ENCODE results near the gene TYK2. TPM values are rescaled to one million over a fixed set of nuclear protein-coding genes. Genes with fewer than 3 reads are reported as not detected.
A peak's percentile ranks its signal among the peaks of the same experiment; 100 is the strongest.

TYK2 gene
- total and polyA plus RNA-seq, 2 experiments from 2014 or later: 60.4 to 85.5 TPM

DNA sequence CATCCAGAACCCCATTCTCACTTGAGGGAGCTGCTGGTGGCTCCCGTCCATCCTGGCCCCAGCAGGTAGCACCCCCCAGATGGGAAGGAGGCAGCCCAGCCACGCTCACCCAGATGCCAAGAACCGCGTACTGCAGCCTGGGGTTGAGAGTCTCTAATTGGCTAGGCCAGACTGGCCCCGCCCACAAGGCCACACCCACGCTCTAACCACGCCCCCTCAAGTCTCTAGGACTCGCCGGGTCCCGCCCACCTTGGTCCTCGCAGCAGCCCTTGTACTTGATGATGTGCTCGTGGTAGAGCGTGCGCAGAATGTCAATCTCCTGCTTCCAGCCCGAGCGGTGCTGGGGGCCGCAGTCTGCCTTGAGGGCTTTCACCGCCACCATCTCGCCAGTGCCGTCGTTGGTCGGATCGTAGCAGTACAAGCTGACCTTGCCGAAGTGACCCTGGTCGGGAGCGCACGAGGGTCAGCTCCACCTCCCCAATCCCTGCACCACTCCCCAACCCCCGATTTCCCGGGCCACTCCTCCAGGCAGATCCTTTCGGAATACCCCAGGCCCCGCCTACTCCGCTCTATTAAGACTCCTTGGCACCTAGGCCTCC is 26.5 kb downstream of the TYK2 start:
- WGBS, 2 experiments (ENCODE audit: low coverage in 1 of 2, low lambda C conversion rate in 2 of 2, missing lambda C conversion rate in 2 of 2): 82% methylated on average over 29 to 32 of the region's 32 CpGs
- Histone ChIP-seq H4K20me1 (ENCODE audit: insufficient read depth) (no peaks in the 10 kb centered on the region), H3K4me1 (ENCODE audit: insufficient read depth) (no peaks in the 10 kb centered on the region), H3K9me2 (ENCODE audit: insufficient read depth) (no peaks in the 10 kb centered on the region), H3K4me2 (ENCODE audit: unreplicated experiment) (no peak overlapping the region), H3K79me2 (ENCODE audit: insufficient read depth) (no peaks in the 10 kb centered on the region), H3K27me3 (replicated peaks; ENCODE audit: insufficient read depth) (no peaks in the 10 kb centered on the region), H2AFZ (no peak overlapping the region), H3K9me3 (ENCODE audit: low read depth) (no peaks in the 10 kb centered on the region), H3F3A (ENCODE audit: insufficient read depth) (no peaks in the 10 kb centered on the region), H3K9ac (no peak overlapping the region), H3K4me3 (no peak overlapping the region), H3K27ac (no peak overlapping the region), H3K36me3 (ENCODE audit: low read depth) (peaks cover 10% of the 10 kb centered on the region; the same call in 1 of the 2 replicates)
- in situ Hi-C loops (cut with MboI): no loop called here
- peak; percentile 45 for DNase-seq
- TF ChIP-seq EZH2 (IDR thresholded peaks at IDR 0.05; ENCODE audit: insufficient read depth, poor library complexity, severe bottlenecking): no peak
- TF ChIP-seq EZH2phosphoT487 (IDR thresholded peaks at IDR 0.05; ENCODE audit: insufficient read depth, low read depth): no peak

DNA sequence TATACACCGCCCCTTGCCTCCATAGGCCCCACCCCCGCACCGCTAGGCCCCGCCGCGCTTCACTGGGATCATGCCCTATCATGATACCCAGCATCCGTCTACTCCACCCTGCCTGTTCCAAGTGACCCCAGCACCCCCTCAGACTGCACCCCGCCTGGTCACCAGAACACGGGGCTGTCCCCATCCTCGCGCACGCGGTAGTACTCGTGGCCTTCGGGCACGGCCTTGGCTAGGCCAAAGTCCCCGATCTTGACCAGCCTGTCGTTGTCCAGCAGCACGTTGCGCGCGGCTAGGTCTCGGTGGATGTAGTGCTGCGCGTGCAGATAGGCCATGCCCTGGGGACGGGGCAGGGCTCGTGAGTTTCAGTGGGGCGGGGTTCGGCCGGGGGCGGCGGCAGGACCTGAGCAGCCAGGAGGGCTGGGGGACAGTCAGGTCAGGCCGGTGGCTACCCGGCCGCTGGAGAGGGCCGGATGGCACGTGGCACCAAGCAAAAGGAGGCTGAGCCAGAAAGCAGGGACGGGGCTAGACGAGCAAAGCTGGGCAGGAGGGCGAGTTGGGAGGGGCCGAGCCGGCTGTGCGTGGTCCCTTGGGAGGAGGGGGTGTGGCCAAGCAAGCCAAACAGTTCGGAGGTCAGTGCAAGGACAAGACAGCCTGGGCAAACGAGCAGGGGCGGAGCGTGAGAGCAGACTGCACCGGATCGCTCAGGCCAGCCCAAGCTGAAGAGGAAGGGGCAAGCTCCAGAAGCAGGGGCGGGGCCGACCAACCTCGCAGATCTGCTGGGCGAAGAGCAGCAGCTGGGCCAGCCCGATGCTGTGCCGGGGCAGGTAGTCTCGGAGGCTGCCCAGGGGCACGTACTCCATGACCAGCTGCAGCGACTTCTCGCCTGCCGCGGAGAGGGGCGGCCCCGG is 27.4 kb downstream of the TYK2 start:
- Histone ChIP-seq H3K36me3 (ENCODE audit: low read depth) (peaks cover 10% of the 10 kb centered on the region; the same call in 1 of the 2 replicates), H3K9me2 (ENCODE audit: insufficient read depth) (no peaks in the 10 kb centered on the region), H3K27me3 (replicated peaks; ENCODE audit: insufficient read depth) (no peaks in the 10 kb centered on the region), H3F3A (ENCODE audit: insufficient read depth) (no peaks in the 10 kb centered on the region), H3K9me3 (ENCODE audit: low read depth) (no peaks in the 10 kb centered on the region), H3K79me2 (ENCODE audit: insufficient read depth) (no peaks in the 10 kb centered on the region), H3K4me2 (ENCODE audit: unreplicated experiment) (no peak overlapping the region), H3K4me3 (no peak overlapping the region), H3K9ac (no peak overlapping the region), H4K20me1 (ENCODE audit: insufficient read depth) (no peaks in the 10 kb centered on the region), H3K27ac (no peak overlapping the region), H3K4me1 (ENCODE audit: insufficient read depth) (no peaks in the 10 kb centered on the region), H2AFZ (no peak overlapping the region)
- in situ Hi-C loops (cut with MboI): no loop called here
- TF ChIP-seq EZH2phosphoT487 (IDR thresholded peaks at IDR 0.05; ENCODE audit: insufficient read depth, low read depth): no peak
- no peak for TF ChIP-seq EZH2 (IDR thresholded peaks at IDR 0.05; ENCODE audit: insufficient read depth, poor library complexity, severe bottlenecking)
- 87 to 90% methylated on average over 36 to 63 of the region's 63 CpGs for WGBS, 2 experiments (ENCODE audit: low coverage in 1 of 2, low lambda C conversion rate in 2 of 2, missing lambda C conversion rate in 2 of 2)
- DNase-seq: no peak

DNA sequence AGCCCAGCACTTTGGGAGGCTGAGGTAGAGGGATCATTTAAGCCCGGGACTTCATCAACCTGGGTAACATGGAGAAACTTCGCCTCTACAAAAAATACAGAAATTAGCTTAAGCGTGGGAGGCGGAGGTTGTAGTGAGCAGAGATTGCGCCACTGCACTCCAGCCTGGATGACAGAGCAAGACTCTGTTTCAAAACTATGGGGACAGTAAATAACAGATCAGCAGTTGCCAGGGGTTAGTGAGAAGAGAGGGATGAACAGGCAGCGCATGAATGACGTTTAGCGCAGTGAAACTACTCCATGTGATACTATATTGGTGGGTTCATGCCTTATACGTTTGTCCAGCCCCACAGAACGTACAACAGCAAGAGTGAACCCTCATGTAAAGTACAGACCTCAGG is 33.9 kb downstream of the TYK2 start:
- H2AFZ ChIP-seq: no peak overlapping the region
- H3K27ac ChIP-seq: peak overlapping the region; percentile 26; the same call in 1 of the 2 replicates
- peak; percentile 47 for DNase-seq
- H3K79me2 ChIP-seq (ENCODE audit: insufficient read depth): no peaks in the 10 kb centered on the region
- H3K27me3 ChIP-seq (replicated peaks; ENCODE audit: insufficient read depth): no peaks in the 10 kb centered on the region
- peaks cover 7% of the 10 kb centered on the region; the same call in 1 of the 2 replicates for H3K4me1 ChIP-seq (ENCODE audit: insufficient read depth)
- H4K20me1 ChIP-seq (ENCODE audit: insufficient read depth): no peaks in the 10 kb centered on the region
- TF ChIP-seq EZH2 (IDR thresholded peaks at IDR 0.05; ENCODE audit: insufficient read depth, poor library complexity, severe bottlenecking): no peak
- TF ChIP-seq EZH2phosphoT487 (IDR thresholded peaks at IDR 0.05; ENCODE audit: insufficient read depth, low read depth): no peak
- H3K4me3 ChIP-seq: no peak overlapping the region
- peaks cover 4% of the 10 kb centered on the region; the same call in 1 of the 2 replicates for H3F3A ChIP-seq (ENCODE audit: insufficient read depth)
- WGBS, 2 experiments (ENCODE audit: low coverage in 1 of 2, low lambda C conversion rate in 2 of 2, missing lambda C conversion rate in 2 of 2): 65 to 67% methylated on average over 10 of the region's 10 CpGs
- no peaks in the 10 kb centered on the region for H3K36me3 ChIP-seq (ENCODE audit: low read depth)
- no peaks in the 10 kb centered on the region for H3K9me2 ChIP-seq (ENCODE audit: insufficient read depth)
- in situ Hi-C loops (cut with MboI): no loop called here
- H3K9ac ChIP-seq: no peak overlapping the region
- no peaks in the 10 kb centered on the region for H3K9me3 ChIP-seq (ENCODE audit: low read depth)
- no peak overlapping the region for H3K4me2 ChIP-seq (ENCODE audit: unreplicated experiment)

DNA sequence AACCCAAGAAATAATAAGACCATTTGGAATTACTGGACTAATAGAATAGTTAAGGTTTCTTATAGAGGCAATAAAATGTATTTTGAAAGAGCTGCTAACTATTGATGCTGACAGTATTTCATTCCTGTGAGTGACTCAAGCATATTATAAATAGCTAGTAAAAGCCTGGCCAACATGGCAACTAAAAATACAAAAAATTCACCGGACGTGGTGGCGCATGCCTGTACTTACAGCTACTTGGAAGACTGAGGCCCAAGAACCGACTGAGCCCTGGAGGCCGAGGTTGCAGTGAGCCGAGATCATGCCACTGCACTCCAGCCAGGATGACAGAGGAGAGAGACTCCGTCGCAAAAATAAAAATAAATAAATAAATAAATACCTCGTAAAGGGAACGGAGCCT is 35.6 kb downstream of the TYK2 start:
- H3K9me3 ChIP-seq (ENCODE audit: low read depth): no peaks in the 10 kb centered on the region
- no peak overlapping the region for H3K27ac ChIP-seq
- H3K4me2 ChIP-seq (ENCODE audit: unreplicated experiment): no peak overlapping the region
- peaks cover 7% of the 10 kb centered on the region; the same call in 1 of the 2 replicates for H3K4me1 ChIP-seq (ENCODE audit: insufficient read depth)
- H3K27me3 ChIP-seq (replicated peaks; ENCODE audit: insufficient read depth): no peaks in the 10 kb centered on the region
- H4K20me1 ChIP-seq (ENCODE audit: insufficient read depth): no peaks in the 10 kb centered on the region
- H3K4me3 ChIP-seq: no peak overlapping the region
- peak; percentile 42 for DNase-seq
- TF ChIP-seq EZH2 (IDR thresholded peaks at IDR 0.05; ENCODE audit: insufficient read depth, poor library complexity, severe bottlenecking) (no peak), EZH2phosphoT487 (IDR thresholded peaks at IDR 0.05; ENCODE audit: insufficient read depth, low read depth) (no peak)
- no peak overlapping the region for H2AFZ ChIP-seq
- peaks cover 4% of the 10 kb centered on the region; the same call in 1 of the 2 replicates for H3F3A ChIP-seq (ENCODE audit: insufficient read depth)
- 69 to 71% methylated on average over 10 of the region's 10 CpGs for WGBS, 2 experiments (ENCODE audit: low coverage in 1 of 2, low lambda C conversion rate in 2 of 2, missing lambda C conversion rate in 2 of 2)
- H3K9me2 ChIP-seq (ENCODE audit: insufficient read depth): no peaks in the 10 kb centered on the region
- in situ Hi-C loops (cut with MboI): no loop called here
- no peak overlapping the region for H3K9ac ChIP-seq
- H3K79me2 ChIP-seq (ENCODE audit: insufficient read depth): no peaks in the 10 kb centered on the region
- H3K36me3 ChIP-seq (ENCODE audit: low read depth): no peaks in the 10 kb centered on the region
